ENCODE measurements around the gene DUOX2.

DNA sequence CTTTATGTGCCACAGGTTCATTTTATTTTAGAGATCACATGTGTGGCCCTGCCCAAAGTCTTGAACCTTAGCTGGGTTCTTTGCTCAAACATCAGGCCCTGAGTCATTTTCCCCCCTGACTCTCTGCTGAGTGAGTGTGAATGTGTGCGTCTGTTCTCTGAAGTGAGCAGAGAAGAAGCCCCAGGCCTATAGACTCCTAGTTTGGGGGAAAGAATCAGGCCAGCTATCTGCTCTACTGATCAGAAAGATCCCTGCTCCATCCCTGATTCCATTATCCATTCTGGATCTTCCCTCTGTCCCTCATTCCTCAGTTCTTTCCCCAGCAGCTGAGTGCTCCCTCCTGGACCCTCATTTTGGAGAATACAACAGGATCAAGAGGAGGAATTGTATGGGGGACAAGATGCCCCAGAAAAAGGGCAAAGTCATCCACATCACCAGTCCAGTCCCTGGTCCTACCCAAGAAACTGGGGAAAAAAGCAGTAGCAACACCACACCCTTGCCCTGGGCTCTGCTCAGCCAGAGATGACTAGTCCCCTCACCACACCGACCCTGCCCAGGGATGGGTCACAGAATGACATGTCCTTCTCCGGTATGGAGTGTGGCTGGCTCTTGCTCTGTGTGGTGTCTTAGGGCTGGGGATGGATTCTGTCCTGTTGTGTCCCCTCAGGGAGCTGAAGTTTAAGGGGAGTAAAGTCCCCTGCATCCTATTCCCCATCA lies 19.0 kb upstream of the DUOX2 start:
- TF ChIP-seq CTCF (conservative IDR thresholded peaks at IDR 0.05; ENCODE audit: low read depth, low read length) (no peak), EZH2 (IDR thresholded peaks at IDR 0.05; ENCODE audit: borderline replicate concordance, low read depth, low read length, poor library complexity, severe bottlenecking) (no peak)
